ENCODE results near the gene KIAA1191. TPM values are rescaled to one million over a fixed set of nuclear protein-coding genes. Genes with fewer than 3 reads are reported as not detected.

Gene KIAA1191
- total and polyA plus RNA-seq, 7 experiments from 2014 or later, result 43.1 to 76.6 (median 60.5) TPM

DNA sequence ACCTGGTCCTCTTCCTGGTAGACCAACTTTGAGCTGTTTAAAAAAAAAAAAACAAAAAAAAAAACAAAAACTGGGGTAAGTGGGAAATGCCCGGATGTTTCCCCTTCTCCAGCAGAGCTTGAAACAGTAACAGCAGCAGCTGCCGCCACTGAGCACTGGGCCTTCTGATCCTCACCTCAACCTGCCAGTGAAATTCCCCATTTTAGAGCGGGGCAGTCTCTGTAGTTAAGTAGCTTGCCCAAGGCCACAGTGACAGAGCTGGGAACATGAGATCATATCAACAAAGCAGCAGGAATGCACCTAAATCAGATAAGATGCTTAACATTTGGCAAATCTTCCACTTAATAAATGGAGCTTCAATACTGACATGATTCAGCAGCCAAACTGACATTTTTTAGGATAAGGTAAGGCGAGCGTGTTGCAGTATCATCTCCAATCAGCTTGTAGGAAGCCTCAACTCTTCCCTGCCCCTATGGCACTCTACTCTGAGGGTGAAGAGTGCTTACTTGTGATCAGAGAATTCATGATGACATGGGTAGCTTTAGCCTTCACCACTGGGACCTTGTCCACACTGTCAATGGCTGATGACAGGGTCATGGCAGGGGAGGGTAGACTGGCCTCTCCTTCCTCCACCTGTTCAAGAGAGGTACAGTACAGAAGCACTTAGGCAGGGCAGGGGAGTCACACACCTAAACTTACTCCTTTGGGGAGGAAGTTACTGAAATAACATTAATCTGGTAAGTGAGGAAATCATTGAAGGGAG, 9.3 kb downstream of the KIAA1191 start:
- POLR2A ChIA-PET, result interaction anchor here (1.4 to 1.5 kb wide), 2 partner anchors 9 to 37 kb away, joined by 3 to 4 read pairs; partner anchors contain the start of gene KIAA1191
- intact Hi-C loops (cut with micrococcal nuclease), result no loop called here

DNA sequence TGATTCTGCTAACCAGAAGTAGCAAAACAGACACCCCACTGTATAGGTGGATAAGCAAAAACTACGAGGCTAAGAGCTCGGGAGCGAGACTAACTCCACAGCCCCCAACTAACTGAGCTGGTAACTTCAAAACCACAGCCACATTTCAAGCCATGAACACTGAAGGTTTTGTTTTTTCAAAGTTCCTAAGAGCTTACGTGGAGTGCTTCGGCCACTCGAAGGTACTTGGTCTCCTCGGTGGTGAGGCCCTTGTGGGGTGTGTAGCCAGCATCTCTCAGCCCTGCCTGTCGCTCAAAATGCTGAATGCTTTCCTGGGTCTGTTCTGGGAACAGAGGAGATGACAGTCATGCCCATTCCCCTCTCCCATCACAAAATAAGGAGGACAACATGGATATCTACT, 11.1 kb downstream of the KIAA1191 start:
- H3K27me3 ChIP-seq (ENCODE audit: control insufficient read depth in 2 of 2, insufficient read depth in 2 of 2, low read length in 2 of 2), result no peaks in the 10 kb centered on the region
- Mint-ChIP-seq H3K27me3 (no peaks in the 10 kb centered on the region), H3K27ac (peak overlapping the region in 4 of 9 donors; percentile 6 to 68 (median 43)), H3K4me3 (no peak overlapping the region), H3K4me1 (peaks cover 4 to 28% (median 20%) of the 10 kb centered on the region in 7 donors), H3K9me3 (no peaks in the 10 kb centered on the region), H3K36me3 (peaks cover 20 to 64% (median 26%) of the 10 kb centered on the region in 5 donors)
- H3K36me3 ChIP-seq (ENCODE audit: control insufficient read depth in 2 of 3, insufficient read depth in 3 of 3, low read length in 3 of 3), result peaks cover 24 to 97% (median 37%) of the 10 kb centered on the region in 3 experiments
- no peak for ATAC-seq
- ChIA-PET CTCF (no interaction called here), POLR2A (interaction anchor here (0.9 kb wide), 1 partner anchor 120 kb away, joined by 3 read pairs; no protein-coding TSS in a partner anchor)
- no peak overlapping the region for H3K4me3 ChIP-seq (ENCODE audit: low read length)
- H3K27ac ChIP-seq (ENCODE audit: low read depth, low read length), result no peak overlapping the region
- intact Hi-C loops (cut with micrococcal nuclease), result no loop called here
- H3K9me3 ChIP-seq (ENCODE audit: control insufficient read depth in 2 of 3, low read length in 3 of 3), result no peaks in the 10 kb centered on the region
- no peaks in the 10 kb centered on the region for H3K4me1 ChIP-seq (ENCODE audit: control insufficient read depth in 2 of 2, insufficient read depth in 2 of 2, low read length in 2 of 2)
- no peak for DNase-seq

More for the DNA sequence above, 9.3 kb downstream of the KIAA1191 start:
- Histone ChIP-seq H3K36me3 (ENCODE audit: control insufficient read depth in 2 of 3, insufficient read depth in 3 of 3, low read length in 3 of 3) (peaks cover 26 to 94% (median 27%) of the 10 kb centered on the region in 3 experiments), H3K9me3 (ENCODE audit: control insufficient read depth in 2 of 3, low read length in 3 of 3) (no peaks in the 10 kb centered on the region), H3K27ac (ENCODE audit: low read depth, low read length) (peak overlapping the region; percentile 10), H3K4me3 (ENCODE audit: low read length) (no peak overlapping the region), H3K4me1 (ENCODE audit: control insufficient read depth in 2 of 2, insufficient read depth in 2 of 2, low read length in 2 of 2) (no peaks in the 10 kb centered on the region), H3K27me3 (ENCODE audit: control insufficient read depth in 2 of 2, insufficient read depth in 2 of 2, low read length in 2 of 2) (no peaks in the 10 kb centered on the region)
- CTCF ChIA-PET, result interaction anchor here (1.0 kb wide), 1 partner anchor 8 kb away, joined by 7 read pairs; no protein-coding TSS in a partner anchor
- Mint-ChIP-seq H3K4me1 (peaks cover 9 to 37% (median 26%) of the 10 kb centered on the region in 7 donors), H3K9me3 (no peaks in the 10 kb centered on the region), H3K27ac (peak overlapping the region in 7 of 9 donors; percentile 9 to 72 (median 51)), H3K27me3 (no peaks in the 10 kb centered on the region), H3K36me3 (peaks cover 20 to 51% (median 28%) of the 10 kb centered on the region in 5 donors), H3K4me3 (no peak overlapping the region)
- DNase-seq (no peak), ATAC-seq (no peak)

DNA sequence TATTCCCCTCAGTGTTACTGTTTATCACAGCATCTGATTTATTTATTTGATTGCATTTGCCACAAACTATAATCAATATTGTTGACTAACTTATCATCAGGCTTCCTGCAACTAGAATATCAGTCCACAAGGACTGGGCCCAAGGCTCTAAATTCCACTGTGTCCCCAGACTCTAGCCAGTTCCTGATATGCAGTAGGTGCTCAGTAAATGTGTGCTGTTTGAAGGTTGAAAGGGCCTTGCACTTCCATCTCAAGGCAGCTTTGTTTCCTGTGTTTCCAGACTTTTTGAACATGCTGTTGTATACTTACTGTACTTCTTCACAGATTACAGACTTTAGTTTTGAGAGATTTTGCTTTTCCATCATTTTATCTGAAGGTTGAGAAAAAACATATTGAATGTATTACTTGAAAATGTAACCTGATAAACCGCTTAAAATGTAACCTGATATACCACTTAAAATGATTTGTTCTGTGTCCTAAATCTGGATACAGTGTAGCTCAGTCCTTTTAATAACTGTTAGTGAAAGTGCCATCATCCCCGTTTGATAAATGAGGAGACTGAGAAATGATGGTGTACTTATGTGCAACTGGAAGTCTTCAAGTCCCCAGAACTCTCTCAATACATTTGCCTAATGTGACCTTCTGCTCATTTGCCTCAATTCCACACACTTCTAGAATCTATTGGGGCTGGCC, 18.7 kb downstream of the KIAA1191 start:
- Mint-ChIP-seq H3K4me1 (no peaks in the 10 kb centered on the region), H3K27me3 (no peaks in the 10 kb centered on the region), H3K4me3 (no peak overlapping the region), H3K9me3 (no peaks in the 10 kb centered on the region), H3K36me3 (peaks cover 2 to 46% (median 6%) of the 10 kb centered on the region in 5 donors), H3K27ac (peak overlapping the region in 6 of 9 donors; percentile 15 to 75 (median 54))
- ATAC-seq (no peak), DNase-seq (no peak)
- no peak overlapping the region for H3K27ac ChIP-seq (ENCODE audit: low read depth, low read length)
- no peak overlapping the region for H3K4me3 ChIP-seq (ENCODE audit: low read length)
- H3K4me1 ChIP-seq (ENCODE audit: control insufficient read depth in 2 of 2, insufficient read depth in 2 of 2, low read length in 2 of 2), result no peaks in the 10 kb centered on the region
- H3K9me3 ChIP-seq (ENCODE audit: control insufficient read depth in 2 of 3, low read length in 3 of 3), result no peaks in the 10 kb centered on the region
- peaks cover 0 to 41% (median 17%) of the 10 kb centered on the region in 3 experiments for H3K36me3 ChIP-seq (ENCODE audit: control insufficient read depth in 2 of 3, insufficient read depth in 3 of 3, low read length in 3 of 3)
- ChIA-PET CTCF (no interaction called here), POLR2A (no interaction called here)
- intact Hi-C loops (cut with micrococcal nuclease), result no loop called here
- no peaks in the 10 kb centered on the region for H3K27me3 ChIP-seq (ENCODE audit: control insufficient read depth in 2 of 2, insufficient read depth in 2 of 2, low read length in 2 of 2)

DNA sequence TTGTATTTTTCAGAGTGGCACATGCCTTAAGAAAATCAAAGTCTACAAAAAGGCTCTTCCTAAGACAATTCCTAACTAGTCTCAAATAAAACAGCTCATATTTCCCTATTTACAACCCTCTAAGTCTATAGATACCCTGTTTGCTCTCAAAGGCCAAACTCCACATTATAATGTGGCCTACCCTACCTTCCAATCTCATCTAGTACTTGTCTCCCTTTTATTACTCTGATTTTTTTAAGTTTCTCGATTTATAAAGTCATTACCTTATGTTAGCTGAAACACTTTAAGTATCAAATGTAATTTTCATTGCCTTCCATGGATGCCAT, 19.4 kb downstream of the KIAA1191 start:
- no peak overlapping the region for H3K27ac ChIP-seq (ENCODE audit: low read depth, low read length)
- H3K27me3 ChIP-seq (ENCODE audit: control insufficient read depth in 2 of 2, insufficient read depth in 2 of 2, low read length in 2 of 2), result no peaks in the 10 kb centered on the region
- no peaks in the 10 kb centered on the region for H3K9me3 ChIP-seq (ENCODE audit: control insufficient read depth in 2 of 3, low read length in 3 of 3)
- ATAC-seq (no peak), DNase-seq (no peak)
- H3K4me3 ChIP-seq (ENCODE audit: low read length), result no peak overlapping the region
- peaks cover 0 to 41% (median 11%) of the 10 kb centered on the region in 3 experiments for H3K36me3 ChIP-seq (ENCODE audit: control insufficient read depth in 2 of 3, insufficient read depth in 3 of 3, low read length in 3 of 3)
- Mint-ChIP-seq H3K27ac (peak overlapping the region in 8 of 9 donors; percentile 5 to 63 (median 39)), H3K27me3 (no peaks in the 10 kb centered on the region), H3K4me1 (no peaks in the 10 kb centered on the region), H3K4me3 (no peak overlapping the region), H3K36me3 (peaks cover 4 to 47% (median 7%) of the 10 kb centered on the region in 5 donors), H3K9me3 (no peaks in the 10 kb centered on the region)
- intact Hi-C loops (cut with micrococcal nuclease), result no loop called here
- ChIA-PET CTCF (no interaction called here), POLR2A (no interaction called here)
- H3K4me1 ChIP-seq (ENCODE audit: control insufficient read depth in 2 of 2, insufficient read depth in 2 of 2, low read length in 2 of 2), result no peaks in the 10 kb centered on the region

DNA sequence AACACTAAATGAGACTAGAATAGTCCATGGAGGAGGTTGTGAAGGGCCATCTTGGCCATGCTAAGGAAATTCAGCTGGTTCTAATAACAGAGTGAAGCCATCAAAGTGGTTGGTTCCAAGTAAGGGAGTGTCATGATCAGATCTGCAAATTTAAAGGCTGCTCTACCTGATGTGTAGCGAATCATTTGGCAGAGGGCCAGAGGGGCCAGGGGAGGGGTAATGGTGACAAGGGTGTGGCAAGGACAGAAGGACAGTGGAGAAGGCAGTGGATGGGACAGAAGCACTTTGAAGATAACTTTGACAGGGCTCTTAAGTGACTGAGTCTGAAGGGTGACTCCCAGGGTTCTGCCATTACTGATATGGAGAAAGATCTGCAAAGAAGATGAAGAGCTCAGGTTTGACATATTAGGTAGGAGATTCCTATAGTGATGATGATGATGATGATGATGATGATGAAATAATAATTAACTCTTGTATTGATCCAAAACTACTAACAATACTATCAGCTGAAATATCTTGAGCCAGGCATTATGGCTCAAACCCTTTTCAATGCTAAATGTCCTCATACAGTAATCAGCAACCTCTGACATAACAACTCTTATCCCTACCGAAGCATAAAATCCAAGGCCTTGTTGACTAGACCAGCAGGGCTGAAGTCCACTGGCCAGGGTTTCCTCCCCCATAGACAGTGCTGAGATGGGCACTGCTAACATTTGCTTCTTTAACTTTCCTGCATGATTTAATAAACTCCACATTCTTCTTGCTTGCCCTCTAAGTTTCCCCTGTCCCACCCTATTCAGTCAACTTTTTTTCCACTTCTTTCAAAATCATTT, 20.0 kb downstream of the KIAA1191 start:
- peak overlapping the region in 8 of 9 donors; percentile 5 to 72 (median 50) for H3K27ac Mint-ChIP-seq
- H3K9me3 ChIP-seq (ENCODE audit: control insufficient read depth in 2 of 3, low read length in 3 of 3), result no peaks in the 10 kb centered on the region
- ChIA-PET CTCF (no interaction called here), POLR2A (no interaction called here)
- H3K27ac ChIP-seq (ENCODE audit: low read depth, low read length), result no peak overlapping the region
- H3K4me3 ChIP-seq (ENCODE audit: low read length), result no peak overlapping the region
- H3K4me3 Mint-ChIP-seq, result no peak overlapping the region
- no peaks in the 10 kb centered on the region for H3K4me1 Mint-ChIP-seq
- H3K36me3 Mint-ChIP-seq, result peaks cover 6 to 50% (median 13%) of the 10 kb centered on the region in 5 donors
- peaks cover 5 to 40% (median 8%) of the 10 kb centered on the region in 3 experiments for H3K36me3 ChIP-seq (ENCODE audit: control insufficient read depth in 2 of 3, insufficient read depth in 3 of 3, low read length in 3 of 3)
- H3K9me3 Mint-ChIP-seq, result no peaks in the 10 kb centered on the region
- DNase-seq, result no peak
- H3K27me3 Mint-ChIP-seq, result no peaks in the 10 kb centered on the region
- intact Hi-C loops (cut with micrococcal nuclease), result no loop called here
- H3K4me1 ChIP-seq (ENCODE audit: control insufficient read depth in 2 of 2, insufficient read depth in 2 of 2, low read length in 2 of 2), result no peaks in the 10 kb centered on the region
- H3K27me3 ChIP-seq (ENCODE audit: control insufficient read depth in 2 of 2, insufficient read depth in 2 of 2, low read length in 2 of 2), result no peaks in the 10 kb centered on the region
- no peak for ATAC-seq

- no peaks in the 10 kb centered on the region for H3K4me1 ChIP-seq (ENCODE audit: control insufficient read depth in 2 of 2, insufficient read depth in 2 of 2, low read length in 2 of 2)
- no peak for DNase-seq
- no peak overlapping the region for H3K4me3 ChIP-seq (ENCODE audit: low read length)
- peaks cover 0 to 3% (median 0%) of the 10 kb centered on the region in 3 experiments for H3K9me3 ChIP-seq (ENCODE audit: control insufficient read depth in 2 of 3, low read length in 3 of 3)
- CTCF ChIA-PET, result no interaction called here
- no peak for ATAC-seq
- POLR2A ChIA-PET, result no interaction called here
- H3K27me3 ChIP-seq (ENCODE audit: control insufficient read depth in 2 of 2, insufficient read depth in 2 of 2, low read length in 2 of 2), result no peaks in the 10 kb centered on the region
- peaks cover 0 to 24% (median 5%) of the 10 kb centered on the region in 3 experiments for H3K36me3 ChIP-seq (ENCODE audit: control insufficient read depth in 2 of 3, insufficient read depth in 3 of 3, low read length in 3 of 3)
- Mint-ChIP-seq H3K27ac (peak overlapping the region in 1 of 9 donors; percentile 46), H3K4me1 (no peaks in the 10 kb centered on the region), H3K36me3 (peaks cover 9 to 43% (median 22%) of the 10 kb centered on the region in 5 donors), H3K27me3 (no peaks in the 10 kb centered on the region), H3K4me3 (no peak overlapping the region), H3K9me3 (peaks cover 0 to 5% (median under 1%) of the 10 kb centered on the region in 11 donors)
- intact Hi-C loops (cut with micrococcal nuclease), result no loop called here
- no peak overlapping the region for H3K27ac ChIP-seq (ENCODE audit: low read depth, low read length)
Observed at GRCh38 chr5:176339304-176339703, 22.3 kb downstream of the KIAA1191 start.
